ENCODE measurements around the gene LBHD1. TPM values are rescaled to one million over a fixed set of nuclear protein-coding genes. Genes with fewer than 3 reads are reported as not detected.

LBHD1 gene
- total RNA-seq = 4.0 TPM
- 14.0 TPM for polyA plus RNA-seq
- long read RNA-seq, donor 1 = 0 reads
- long read RNA-seq, donor 2 = 0 reads
- long read RNA-seq, donor 3, partial matches to known transcripts = 11 of 21 reads
- long read RNA-seq, donor 3, other reads (novel, unspliced or antisense) = 7 of 21 reads
- long read RNA-seq, donor 4, partial matches to known transcripts = 0 of 2 reads
- long read RNA-seq, donor 4, other reads (novel, unspliced or antisense) = 0 of 2 reads
- long read RNA-seq, donor 5, partial matches to known transcripts = 6 of 17 reads
- long read RNA-seq, donor 5, other reads (novel, unspliced or antisense) = 9 of 17 reads
- long read RNA-seq, donor 6, partial matches to known transcripts = 0 of 6 reads
- long read RNA-seq, donor 6, other reads (novel, unspliced or antisense) = 6 of 6 reads
- long read RNA-seq, donor 7, partial matches to known transcripts = 0 of 11 reads
- long read RNA-seq, donor 7, other reads (novel, unspliced or antisense) = 11 of 11 reads
- long read RNA-seq, donor 8 = 0 reads
- long read RNA-seq, donor 9, partial matches to known transcripts = 0 of 33 reads
- long read RNA-seq, donor 9, other reads (novel, unspliced or antisense) = 33 of 33 reads
- long read RNA-seq, donor 10, partial matches to known transcripts = 0 of 1 reads
- long read RNA-seq, donor 10, other reads (novel, unspliced or antisense) = 0 of 1 reads

- peak in 8 of 9 donors; percentile 43 to 89 (median 70) for DNase-seq (ENCODE audit: low read depth in 6 of 9, low spot score in 9 of 9)
- under 1% methylated on average over 59 of the region's 59 CpGs for WGBS
- Histone ChIP-seq H3K9me3 (ENCODE audit: control insufficient read depth in 2 of 2, insufficient read depth in 1 of 2, low read length in 1 of 2) (peaks cover 0 to 6% of the 10 kb centered on the region in 2 donors), H3K4me3 (ENCODE audit: low read length in 2 of 2) (peak within 1 kb of the TSS; percentile 77 to 97), H3K27me3 (ENCODE audit: control insufficient read depth in 2 of 2, insufficient read depth in 1 of 2, low read length in 1 of 2) (no peaks in the 10 kb centered on the region), H3K36me3 (ENCODE audit: control insufficient read depth in 2 of 2, insufficient read depth in 2 of 2, low read length in 1 of 2) (peaks cover 14 to 43% of the 10 kb centered on the region in 2 donors), H3K4me1 (ENCODE audit: control insufficient read depth in 2 of 2, insufficient read depth in 2 of 2, low read length in 2 of 2) (peaks cover 14 to 35% of the 10 kb centered on the region in 2 donors), H3K27ac (ENCODE audit: low read depth in 1 of 2, low read length in 1 of 2) (peak within 1 kb of the TSS; percentile 94)
Observed at GRCh38 chr11:62671608-62672389, at the start of gene LBHD1, which contains the start of gene UQCC3. Gene LBHD1, minus strand, starts transcription at chr11:62672267. Its CDS starts 2,236 bp downstream, at chr11:62670031. Gene UQCC3, plus strand, starts transcription at chr11:62671673. Its CDS starts 73 bp downstream, at chr11:62671746.

- no peaks in the 10 kb centered on the region for H3K27me3 ChIP-seq (ENCODE audit: control insufficient read depth in 2 of 2, insufficient read depth in 1 of 2, low read length in 1 of 2)
- WGBS = 94% methylated on average over 2 of the region's 2 CpGs
- H3K9me3 ChIP-seq (ENCODE audit: control insufficient read depth in 2 of 2, insufficient read depth in 1 of 2, low read length in 1 of 2) = peaks cover 0 to 3% of the 10 kb centered on the region in 2 donors
- no peak overlapping the region for H3K4me3 ChIP-seq (ENCODE audit: low read length in 2 of 2)
- no peak for DNase-seq (ENCODE audit: low read depth in 6 of 9, low spot score in 9 of 9)
- H3K4me1 ChIP-seq (ENCODE audit: control insufficient read depth in 2 of 2, insufficient read depth in 2 of 2, low read length in 2 of 2) = peaks cover 0 to 4% of the 10 kb centered on the region in 2 donors
- no peak overlapping the region for H3K27ac ChIP-seq (ENCODE audit: low read depth in 1 of 2, low read length in 1 of 2)
- H3K36me3 ChIP-seq (ENCODE audit: control insufficient read depth in 2 of 2, insufficient read depth in 2 of 2, low read length in 1 of 2) = peaks cover 81 to 99% of the 10 kb centered on the region in 2 donors
Observed at GRCh38 chr11:62719302-62719978, 47.4 kb upstream of the LBHD1 start.

GRCh38 chr11:62716816-62717215, 44.7 kb upstream of the LBHD1 start:
- Histone ChIP-seq H3K4me1 (ENCODE audit: control insufficient read depth in 2 of 2, insufficient read depth in 2 of 2, low read length in 2 of 2) (no peaks in the 10 kb centered on the region), H3K27me3 (ENCODE audit: control insufficient read depth in 2 of 2, insufficient read depth in 1 of 2, low read length in 1 of 2) (no peaks in the 10 kb centered on the region), H3K9me3 (ENCODE audit: control insufficient read depth in 2 of 2, insufficient read depth in 1 of 2, low read length in 1 of 2) (peaks cover 0 to 3% of the 10 kb centered on the region in 2 donors), H3K27ac (ENCODE audit: low read depth in 1 of 2, low read length in 1 of 2) (no peak overlapping the region), H3K4me3 (ENCODE audit: low read length in 2 of 2) (no peak overlapping the region), H3K36me3 (ENCODE audit: control insufficient read depth in 2 of 2, insufficient read depth in 2 of 2, low read length in 1 of 2) (peaks cover 79 to 98% of the 10 kb centered on the region in 2 donors)
- 97% methylated on average over 11 of the region's 11 CpGs for WGBS
- no peak for DNase-seq (ENCODE audit: low read depth in 6 of 9, low spot score in 9 of 9)

- peaks cover 0 to 3% of the 10 kb centered on the region in 2 donors for H3K9me3 ChIP-seq (ENCODE audit: control insufficient read depth in 2 of 2, insufficient read depth in 1 of 2, low read length in 1 of 2)
- H3K27me3 ChIP-seq (ENCODE audit: control insufficient read depth in 2 of 2, insufficient read depth in 1 of 2, low read length in 1 of 2) = no peaks in the 10 kb centered on the region
- no peak overlapping the region for H3K4me3 ChIP-seq (ENCODE audit: low read length in 2 of 2)
- no peak for DNase-seq (ENCODE audit: low read depth in 6 of 9, low spot score in 9 of 9)
- H3K4me1 ChIP-seq (ENCODE audit: control insufficient read depth in 2 of 2, insufficient read depth in 2 of 2, low read length in 2 of 2) = no peaks in the 10 kb centered on the region
- peaks cover 76 to 98% of the 10 kb centered on the region in 2 donors for H3K36me3 ChIP-seq (ENCODE audit: control insufficient read depth in 2 of 2, insufficient read depth in 2 of 2, low read length in 1 of 2)
- H3K27ac ChIP-seq (ENCODE audit: low read depth in 1 of 2, low read length in 1 of 2) = no peak overlapping the region
- 97% methylated on average over 5 of the region's 5 CpGs for WGBS
Observed at GRCh38 chr11:62716206-62716605, 44.1 kb upstream of the LBHD1 start.

GRCh38 chr11:62715150-62716130, 43.4 kb upstream of the LBHD1 start:
- H3K36me3 ChIP-seq (ENCODE audit: control insufficient read depth in 2 of 2, insufficient read depth in 2 of 2, low read length in 1 of 2) = peaks cover 72 to 97% of the 10 kb centered on the region in 2 donors
- H3K4me3 ChIP-seq (ENCODE audit: low read length in 2 of 2) = no peak overlapping the region
- peaks cover 0 to 3% of the 10 kb centered on the region in 2 donors for H3K9me3 ChIP-seq (ENCODE audit: control insufficient read depth in 2 of 2, insufficient read depth in 1 of 2, low read length in 1 of 2)
- H3K27me3 ChIP-seq (ENCODE audit: control insufficient read depth in 2 of 2, insufficient read depth in 1 of 2, low read length in 1 of 2) = no peaks in the 10 kb centered on the region
- no peak for DNase-seq (ENCODE audit: low read depth in 6 of 9, low spot score in 9 of 9)
- peaks cover 0 to under 1% of the 10 kb centered on the region in 2 donors for H3K4me1 ChIP-seq (ENCODE audit: control insufficient read depth in 2 of 2, insufficient read depth in 2 of 2, low read length in 2 of 2)
- 98% methylated on average over 24 of the region's 24 CpGs for WGBS
- no peak overlapping the region for H3K27ac ChIP-seq (ENCODE audit: low read depth in 1 of 2, low read length in 1 of 2)

GRCh38 chr11:62713343-62713742, 41.3 kb upstream of the LBHD1 start:
- Histone ChIP-seq H3K9me3 (ENCODE audit: control insufficient read depth in 2 of 2, insufficient read depth in 1 of 2, low read length in 1 of 2) (peaks cover 0 to 3% of the 10 kb centered on the region in 2 donors), H3K4me3 (ENCODE audit: low read length in 2 of 2) (no peak overlapping the region), H3K27ac (ENCODE audit: low read depth in 1 of 2, low read length in 1 of 2) (no peak overlapping the region), H3K27me3 (ENCODE audit: control insufficient read depth in 2 of 2, insufficient read depth in 1 of 2, low read length in 1 of 2) (no peaks in the 10 kb centered on the region), H3K36me3 (ENCODE audit: control insufficient read depth in 2 of 2, insufficient read depth in 2 of 2, low read length in 1 of 2) (peaks cover 56 to 81% of the 10 kb centered on the region in 2 donors), H3K4me1 (ENCODE audit: control insufficient read depth in 2 of 2, insufficient read depth in 2 of 2, low read length in 2 of 2) (peaks cover 9 to 18% of the 10 kb centered on the region in 2 donors)
- no peak for DNase-seq (ENCODE audit: low read depth in 6 of 9, low spot score in 9 of 9)
- 96% methylated on average over 2 of the region's 2 CpGs for WGBS

- peaks cover 54 to 77% of the 10 kb centered on the region in 2 donors for H3K36me3 ChIP-seq (ENCODE audit: control insufficient read depth in 2 of 2, insufficient read depth in 2 of 2, low read length in 1 of 2)
- peak overlapping the region in 1 of 2 donors; percentile 9 for H3K27ac ChIP-seq (ENCODE audit: low read depth in 1 of 2, low read length in 1 of 2)
Observed at GRCh38 chr11:62712861-62713260, 40.8 kb upstream of the LBHD1 start.

More at GRCh38 chr11:62712861-62713260, 40.8 kb upstream of the LBHD1 start:
- Histone ChIP-seq H3K4me3 (ENCODE audit: low read length in 2 of 2) (no peak overlapping the region), H3K4me1 (ENCODE audit: control insufficient read depth in 2 of 2, insufficient read depth in 2 of 2, low read length in 2 of 2) (peaks cover 14 to 23% of the 10 kb centered on the region in 2 donors), H3K27me3 (ENCODE audit: control insufficient read depth in 2 of 2, insufficient read depth in 1 of 2, low read length in 1 of 2) (no peaks in the 10 kb centered on the region), H3K9me3 (ENCODE audit: control insufficient read depth in 2 of 2, insufficient read depth in 1 of 2, low read length in 1 of 2) (peaks cover 0 to 3% of the 10 kb centered on the region in 2 donors)
- DNase-seq (ENCODE audit: low read depth in 6 of 9, low spot score in 9 of 9) = no peak
- WGBS = 95% methylated on average over 3 of the region's 3 CpGs

Measured in thymus (tissue), 14 donors.